ENCODE data around the gene PIGS.

DNA sequence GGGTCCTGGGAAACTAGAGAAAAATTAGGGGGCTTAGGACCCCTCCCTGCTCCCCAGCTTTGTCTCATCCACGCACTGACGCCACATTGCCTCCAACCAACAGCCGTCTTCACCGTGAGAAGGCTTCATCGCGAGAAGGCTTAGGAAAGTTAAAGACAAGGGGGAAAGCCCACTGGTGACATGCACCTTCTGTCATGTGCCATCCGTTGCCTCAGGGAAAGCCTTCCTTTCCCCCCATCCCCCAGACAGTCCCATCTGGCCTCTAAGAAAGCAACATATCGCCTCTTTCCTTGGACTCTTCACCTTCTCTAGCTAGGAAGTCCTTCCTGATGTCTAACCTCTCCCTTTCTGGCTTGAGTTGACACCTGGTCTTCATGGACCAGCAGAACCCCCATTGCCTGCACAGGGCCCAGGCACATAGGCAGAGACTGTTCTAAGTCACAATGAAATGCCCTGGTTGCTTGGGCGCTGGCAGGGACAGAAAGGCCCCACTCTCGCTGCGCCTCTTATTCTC, 63.1 kb downstream of the PIGS start:
- no peak for TF ChIP-seq POLR2A (IDR thresholded peaks at IDR 0.05; ENCODE audit: extremely low read depth, insufficient read length)
- TF ChIP-seq, protein P1, sequence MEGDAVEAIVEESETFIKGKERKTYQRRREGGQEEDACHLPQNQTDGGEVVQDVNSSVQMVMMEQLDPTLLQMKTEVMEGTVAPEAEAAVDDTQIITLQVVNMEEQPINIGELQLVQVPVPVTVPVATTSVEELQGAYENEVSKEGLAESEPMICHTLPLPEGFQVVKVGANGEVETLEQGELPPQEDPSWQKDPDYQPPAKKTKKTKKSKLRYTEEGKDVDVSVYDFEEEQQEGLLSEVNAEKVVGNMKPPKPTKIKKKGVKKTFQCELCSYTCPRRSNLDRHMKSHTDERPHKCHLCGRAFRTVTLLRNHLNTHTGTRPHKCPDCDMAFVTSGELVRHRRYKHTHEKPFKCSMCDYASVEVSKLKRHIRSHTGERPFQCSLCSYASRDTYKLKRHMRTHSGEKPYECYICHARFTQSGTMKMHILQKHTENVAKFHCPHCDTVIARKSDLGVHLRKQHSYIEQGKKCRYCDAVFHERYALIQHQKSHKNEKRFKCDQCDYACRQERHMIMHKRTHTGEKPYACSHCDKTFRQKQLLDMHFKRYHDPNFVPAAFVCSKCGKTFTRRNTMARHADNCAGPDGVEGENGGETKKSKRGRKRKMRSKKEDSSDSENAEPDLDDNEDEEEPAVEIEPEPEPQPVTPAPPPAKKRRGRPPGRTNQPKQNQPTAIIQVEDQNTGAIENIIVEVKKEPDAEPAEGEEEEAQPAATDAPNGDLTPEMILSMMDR (IDR thresholded peaks at IDR 0.05; ENCODE audit: low read depth, low read length), result no peak
- no peak for TF ChIP-seq MYC (IDR thresholded peaks at IDR 0.05; ENCODE audit: low read depth, low read length)

All from NB4 (cell line).